CD14-positive monocyte (primary cell): ENCODE measurements around the gene MIGA1. TPM values are rescaled to one million over a fixed set of nuclear protein-coding genes. Genes with fewer than 3 reads are reported as not detected.

Source experiments
- DNase-seq, 3 donors: peaks; one replicate each; pipeline ENCODE4 v3.0.0-alpha.2; 2011 to 2022
- H2AFZ ChIP-seq: 2 replicates; pipeline ENCODE4 v1.6.0; 2012; ENCODE audit warnings: mild to moderate bottlenecking, low read depth, low read length, inconsistent platforms; ENCODE audit not compliant: insufficient read depth, poor library complexity, severe bottlenecking
- H3K27ac ChIP-seq, 2 donors: 1 replicate in 1 of 2; 2 replicates in 1 of 2; pipeline ENCODE4 v1.5.1; 2012 to 2013; ENCODE audit warnings: low read length in 2 of 2, control low read depth in 1 of 2, inconsistent platforms in 1 of 2, low read depth in 1 of 2, mild to moderate bottlenecking in 1 of 2
- H3K27me3 ChIP-seq, 2 donors: one replicate each; pipeline versions ENCODE4 v1.6.0 to v1.6.1; 2011 to 2013; ENCODE audit warnings: low read length in 2 of 2; ENCODE audit not compliant: control insufficient read depth in 2 of 2, insufficient read depth in 2 of 2
- H3K36me3 ChIP-seq, 2 donors: replicated peaks in 1 of 2; 1 replicate in 1 of 2; 2 replicates in 1 of 2; pipeline versions ENCODE4 v1.5.1 to v1.6.1; 2012 to 2013; ENCODE audit warnings: low read length in 2 of 2, control low read depth in 1 of 2, inconsistent platforms in 1 of 2, mild to moderate bottlenecking in 1 of 2; ENCODE audit not compliant: insufficient read depth in 2 of 2, control insufficient read depth in 1 of 2
- H3K4me1 ChIP-seq, 2 donors: 1 replicate in 1 of 2; 2 replicates in 1 of 2; pipeline versions ENCODE4 v1.5.1 to v1.6.1; 2012 to 2013; ENCODE audit warnings: low read length in 2 of 2, control low read depth in 1 of 2, inconsistent platforms in 1 of 2, mild to moderate bottlenecking in 1 of 2, moderate library complexity in 1 of 2; ENCODE audit not compliant: insufficient read depth in 2 of 2, control insufficient read depth in 1 of 2
- H3K4me2 ChIP-seq: replicated peaks from 2 replicates; pipeline ENCODE3; 2012; ENCODE audit warnings: low read length, moderate library complexity, mild to moderate bottlenecking; ENCODE audit not compliant: poor library complexity, severe bottlenecking; ENCODE audit errors: extremely low read depth
- H3K4me3 ChIP-seq, 3 experiments: fragments of 200-600 bp in 1 of 3; sonication (generic) in 1 of 3; replicated peaks in 1 of 3; 1 replicate in 2 of 3; 2 replicates in 1 of 3; pipeline ENCODE4 v1.5.1; 2011 to 2013; ENCODE audit warnings: low read length in 3 of 3, mild to moderate bottlenecking in 3 of 3, control low read depth in 2 of 3, low read depth in 2 of 3, inconsistent platforms in 1 of 3, moderate library complexity in 1 of 3
- H3K79me2 ChIP-seq: 2 replicates; pipeline ENCODE4 v1.6.0; 2012; ENCODE audit warnings: mild to moderate bottlenecking, control low read depth, inconsistent platforms, low read length, moderate library complexity; ENCODE audit not compliant: insufficient read depth
- H3K9ac ChIP-seq: 2 replicates; pipeline ENCODE4 v1.6.0; 2017; ENCODE audit warnings: low read length, mild to moderate bottlenecking; ENCODE audit not compliant: insufficient read depth, poor library complexity, severe bottlenecking
- H3K9me3 ChIP-seq, 2 donors: replicated peaks in 1 of 2; 1 replicate in 1 of 2; 2 replicates in 1 of 2; pipeline versions ENCODE4 v1.5.1 to v1.6.1; 2012 to 2013; ENCODE audit warnings: low read length in 2 of 2, control low read depth in 1 of 2; ENCODE audit not compliant: control insufficient read depth in 1 of 2, insufficient read depth in 1 of 2
- H4K20me1 ChIP-seq: 2 replicates; pipeline ENCODE4 v1.6.0; 2012; ENCODE audit warnings: mild to moderate bottlenecking, low read length, control low read depth, moderate library complexity; ENCODE audit not compliant: insufficient read depth
- H3K27ac Mint-ChIP-seq, 7 donors: one replicate each; pipeline ENCODE4 v1.8.0; 2020; ENCODE audit warnings: mild to moderate bottlenecking in 7 of 7, mixed read lengths in 7 of 7, moderate library complexity in 6 of 7, inconsistent platforms in 2 of 7
- H3K27me3 Mint-ChIP-seq, 3 donors: one replicate each; pipeline ENCODE4 v1.8.0; 2021 to 2022; ENCODE audit warnings: low read depth in 3 of 3, mild to moderate bottlenecking in 3 of 3, mixed read lengths in 3 of 3, moderate library complexity in 3 of 3, inconsistent platforms in 1 of 3
- H3K36me3 Mint-ChIP-seq, 2 donors: one replicate each; pipeline ENCODE4 v1.8.0; 2020; ENCODE audit warnings: mixed read lengths in 2 of 2, inconsistent platforms in 1 of 2, mild to moderate bottlenecking in 1 of 2
- H3K4me1 Mint-ChIP-seq: one replicate; pipeline ENCODE4 v1.8.0; 2020; ENCODE audit warnings: mild to moderate bottlenecking, mixed read lengths
- H3K4me3 Mint-ChIP-seq, 2 donors: one replicate each; pipeline ENCODE4 v1.8.0; 2020; ENCODE audit warnings: mild to moderate bottlenecking in 2 of 2, mixed read lengths in 2 of 2, moderate library complexity in 1 of 2
- H3K9me3 Mint-ChIP-seq, 7 donors: one replicate each; pipeline ENCODE4 v1.8.0; 2020 to 2022; ENCODE audit warnings: mixed read lengths in 7 of 7, mild to moderate bottlenecking in 6 of 7, moderate library complexity in 6 of 7, inconsistent platforms in 2 of 7
- CTCF ChIP-seq: fragments of 200-600 bp; IDR thresholded peaks from one replicate; pipeline ENCODE4 v1.8.0; 2022; ENCODE audit warnings: antibody characterized with exemption, mild to moderate bottlenecking
- WGBS: methylation state at CpG from one replicate; pipeline ENCODE4 v1.1.5; 2013; ENCODE audit warnings: missing lambda C conversion rate; ENCODE audit not compliant: insufficient coverage; 5-methylcytosine and 5-hydroxymethylcytosine counted together
- intact Hi-C, 2 donors: fragments of 100-400 bp; cut with micrococcal nuclease; formaldehyde crosslinking; loops; one replicate each; pipeline versions ENCODE4 v1.15.0 to v1.15.1; 2023
- polyA plus RNA-seq, 3 donors: library from polyadenylated mRNA; depleted of rRNA in 1 of 3; unstranded in 2 of 3; stranded (reverse) in 1 of 3; fragments of 300-500 nt in 2 of 3; fragments of >200 nt in 1 of 3; fragmentation: Illumina TruSeq in 2 of 3; gene quantifications; 1 replicate in 2 of 3; 2 replicates in 1 of 3; pipeline ENCODE4 v1.2.3, GENCODE V29; 2012 to 2021

The MIGA1 gene
- polyA plus RNA-seq, 3 donors, result 5.0 to 7.2 (median 6.5) TPM

- no CpG with 5 or more reads among the region's 1 CpG for WGBS
- H3K4me1 ChIP-seq, result peaks cover 6 to 8% of the 10 kb centered on the region in 2 donors
Measured at GRCh38 chr1:77850082-77850481, 70.6 kb downstream of the MIGA1 start.

GRCh38 chr1:77857552-77857951 lies 78.1 kb downstream of the MIGA1 start:
- Histone ChIP-seq H3K4me3 (no peak overlapping the region), H3K9ac (no peak overlapping the region), H3K9me3 (no peaks in the 10 kb centered on the region), H3K4me1 (no peaks in the 10 kb centered on the region), H2AFZ (no peak overlapping the region), H3K79me2 (no peaks in the 10 kb centered on the region), H4K20me1 (no peaks in the 10 kb centered on the region), H3K36me3 (peaks cover 17 to 52% of the 10 kb centered on the region in 2 donors), H3K27me3 (no peaks in the 10 kb centered on the region), H3K27ac (no peak overlapping the region), H3K4me2 (no peak overlapping the region)
- WGBS, result 100% methylated on average over 1 of the region's 4 CpGs
- Mint-ChIP-seq H3K9me3 (peaks cover 3 to 19% (median 14%) of the 10 kb centered on the region in 7 donors), H3K4me1 (no peaks in the 10 kb centered on the region), H3K27me3 (peaks cover 0 to 1% (median 0%) of the 10 kb centered on the region in 3 donors), H3K27ac (no peak overlapping the region), H3K4me3 (no peak overlapping the region), H3K36me3 (peaks cover 44 to 66% of the 10 kb centered on the region in 2 donors)
- TF ChIP-seq CTCF, result no peak
- intact Hi-C loops, result no loop called here
- DNase-seq, result no peak

More at GRCh38 chr1:77850082-77850481, 70.6 kb downstream of the MIGA1 start:
- no peak for DNase-seq
- Histone ChIP-seq H3K9ac (no peak overlapping the region), H3K4me3 (no peak overlapping the region), H3K27ac (no peak overlapping the region), H4K20me1 (no peaks in the 10 kb centered on the region), H2AFZ (no peak overlapping the region), H3K36me3 (peaks cover 1 to 20% of the 10 kb centered on the region in 2 donors), H3K4me2 (no peak overlapping the region), H3K9me3 (no peaks in the 10 kb centered on the region), H3K27me3 (no peaks in the 10 kb centered on the region), H3K79me2 (no peaks in the 10 kb centered on the region)
- intact Hi-C loops, result no loop called here
- Mint-ChIP-seq H3K9me3 (peaks cover 0 to 8% (median 4%) of the 10 kb centered on the region in 7 donors), H3K4me3 (no peak overlapping the region), H3K4me1 (no peaks in the 10 kb centered on the region), H3K36me3 (peaks cover 26 to 33% of the 10 kb centered on the region in 2 donors), H3K27me3 (peaks cover 0 to 2% (median 1%) of the 10 kb centered on the region in 3 donors), H3K27ac (no peak overlapping the region)
- TF ChIP-seq CTCF, result no peak
